Small intestine (tissue), 16 donors: ENCODE results near the gene MARVELD1. TPM values are rescaled to one million over a fixed set of nuclear protein-coding genes. Genes with fewer than 3 reads are reported as not detected.
A peak's percentile ranks its signal among the peaks of the same experiment; 100 is the strongest.

Experiments used
- DNase-seq, 2 donors: peaks; one replicate each; pipeline versions ENCODE4 v3.0.0 to v3.0.0-alpha.2; 2013
- FAIRE-seq: peaks from 2 replicates; lab custom pipeline; 2012; peaks lifted over from hg19 to GRCh38; lab: Jason Lieb, UNC
- H3K27ac ChIP-seq, 3 donors: one replicate each; pipeline ENCODE4 v1.5.1; 2013; ENCODE audit warnings: low read length in 2 of 3, mild to moderate bottlenecking in 2 of 3, control low read depth in 1 of 3, inconsistent platforms in 1 of 3, low read depth in 1 of 3, moderate library complexity in 1 of 3
- H3K27me3 ChIP-seq, 3 donors: one replicate each; pipeline ENCODE4 v1.6.1; 2013; ENCODE audit warnings: low read length in 3 of 3, inconsistent platforms in 1 of 3; ENCODE audit not compliant: control insufficient read depth in 3 of 3, insufficient read depth in 3 of 3
- H3K36me3 ChIP-seq, 3 donors: one replicate each; pipeline ENCODE4 v1.6.1; 2013; ENCODE audit warnings: low read length in 3 of 3, inconsistent platforms in 1 of 3, low read depth in 1 of 3, mild to moderate bottlenecking in 1 of 3, moderate library complexity in 1 of 3; ENCODE audit not compliant: control insufficient read depth in 3 of 3, insufficient read depth in 2 of 3
- H3K4me1 ChIP-seq, 3 donors: one replicate each; pipeline ENCODE4 v1.6.1; 2013; ENCODE audit warnings: low read length in 2 of 3, inconsistent platforms in 1 of 3, low read depth in 1 of 3, mild to moderate bottlenecking in 1 of 3, moderate library complexity in 1 of 3; ENCODE audit not compliant: control insufficient read depth in 3 of 3, insufficient read depth in 2 of 3
- H3K4me3 ChIP-seq, 3 donors: one replicate each; pipeline ENCODE4 v1.5.1; 2013; ENCODE audit warnings: low read length in 3 of 3, control low read depth in 1 of 3, inconsistent platforms in 1 of 3, low read depth in 1 of 3, mild to moderate bottlenecking in 1 of 3, moderate library complexity in 1 of 3
- H3K9me3 ChIP-seq, 2 donors: one replicate each; pipeline ENCODE4 v1.6.1; 2013; ENCODE audit warnings: low read depth in 1 of 2, low read length in 1 of 2; ENCODE audit not compliant: control insufficient read depth in 2 of 2, insufficient read depth in 1 of 2
- WGBS, 3 donors: extraction: QIAGEN DNeasy Blood & Tissue Kit; methylation state at CpG; one replicate each; pipeline ENCODE4 v1.1.7; 2013; 5-methylcytosine and 5-hydroxymethylcytosine counted together
- long read RNA-seq, 10 donors: transcript quantifications; one replicate each; lab custom pipeline, GENCODE V29; 2026
- polyA plus RNA-seq, 4 donors: library from polyadenylated mRNA; stranded (reverse) in 3 of 4; unstranded in 1 of 4; fragments of 200-250 nt in 3 of 4; fragments of 120-200 nt in 1 of 4; gene quantifications; one replicate each; pipeline versions ENCODE4 v1.2.1 to v1.2.3, GENCODE V29; 2013
- donor health status: healthy with polysubstance abuse.
- donor health status: control.
- donor health status: control.
- donor health status: Bipolar disorder and iron deficiency.
- donor health status: healthy.

Gene MARVELD1
- polyA plus RNA-seq = 10 to 100 TPM in 2 of 4 donors, 1 to 10 TPM in 2; 1.6 to 35.2 (median 10.2) TPM
- long read RNA-seq, donor 1, transcript MARVELD1-201 (2 exons, 3,221 nt) = major isoform, 7 of 7 reads
- long read RNA-seq, donor 1, partial matches to known transcripts = 0 of 7 reads
- long read RNA-seq, donor 1, other reads (novel, unspliced or antisense) = 0 of 7 reads
- long read RNA-seq, donor 2, partial matches to known transcripts = 0 of 4 reads
- long read RNA-seq, donor 2, other reads (novel, unspliced or antisense) = 0 of 4 reads
- long read RNA-seq, donor 3, partial matches to known transcripts = 0 of 5 reads
- long read RNA-seq, donor 3, other reads (novel, unspliced or antisense) = 0 of 5 reads
- long read RNA-seq, donor 4 = 0 reads
- long read RNA-seq, donor 5 = 0 reads
- long read RNA-seq, donor 6, partial matches to known transcripts = 5 of 8 reads
- long read RNA-seq, donor 6, other reads (novel, unspliced or antisense) = 0 of 8 reads
- long read RNA-seq, donor 7 = 0 reads
- long read RNA-seq, donor 8 = 0 reads
- long read RNA-seq, donor 9, partial matches to known transcripts = 0 of 3 reads
- long read RNA-seq, donor 9, other reads (novel, unspliced or antisense) = 0 of 3 reads
- long read RNA-seq, donor 10, transcript MARVELD1-201 (2 exons, 3,221 nt) = major isoform, 24 of 24 reads
- long read RNA-seq, donor 10, partial matches to known transcripts = 0 of 24 reads
- long read RNA-seq, donor 10, other reads (novel, unspliced or antisense) = 0 of 24 reads

GRCh38 chr10:97713339-97713825 is at the start of gene MARVELD1:
TSS of gene MARVELD1 (plus strand) at chr10:97713730. CDS start at chr10:97713877, 147 bp downstream.
- no peaks in the 10 kb centered on the region for H3K9me3 ChIP-seq
- FAIRE-seq = no peak
- H3K4me1 ChIP-seq = peaks cover 4 to 27% (median 4%) of the 10 kb centered on the region in 3 donors
- peak in 1 of 2 donors; percentile 87 for DNase-seq
- H3K4me3 ChIP-seq = peak within 1 kb of the TSS; percentile 58 to 65 (median 61)
- peaks cover 0 to 20% (median 0%) of the 10 kb centered on the region in 3 donors for H3K36me3 ChIP-seq
- 6 to 25% (median 6%) methylated on average over 15 to 37 of the region's 37 CpGs for WGBS, 3 donors
- peak within 1 kb of the TSS; percentile 62 to 94 (median 83) for H3K27ac ChIP-seq
- no peaks in the 10 kb centered on the region for H3K27me3 ChIP-seq

GRCh38 chr10:97664282-97664850 is 49.2 kb upstream of the MARVELD1 start:
- Histone ChIP-seq H3K27ac (peak overlapping the region in 2 of 3 donors; percentile 64 to 85), H3K27me3 (no peaks in the 10 kb centered on the region), H3K36me3 (peaks cover 3 to 35% (median 7%) of the 10 kb centered on the region in 3 donors), H3K4me3 (no peak overlapping the region), H3K4me1 (peaks cover 3 to 59% (median 6%) of the 10 kb centered on the region in 3 donors), H3K9me3 (no peaks in the 10 kb centered on the region)
- DNase-seq = peak; percentile 92 to 96
- WGBS, 3 donors = 19 to 69% (median 38%) methylated on average over 1 of the region's 1 CpG
- FAIRE-seq = peak; percentile 87

- H3K4me3 ChIP-seq = no peak overlapping the region
- no peaks in the 10 kb centered on the region for H3K27me3 ChIP-seq
- peaks cover 3 to 42% (median 10%) of the 10 kb centered on the region in 3 donors for H3K36me3 ChIP-seq
- peak overlapping the region in 1 of 3 donors; percentile 87 for H3K27ac ChIP-seq
- H3K9me3 ChIP-seq = no peaks in the 10 kb centered on the region
- H3K4me1 ChIP-seq = peaks cover 3 to 67% (median 6%) of the 10 kb centered on the region in 3 donors
- 90 to 94% (median 93%) methylated on average over 7 of the region's 7 CpGs for WGBS, 3 donors
- DNase-seq (no peak), FAIRE-seq (no peak)
Observed at GRCh38 chr10:97666992-97667391, 46.5 kb upstream of the MARVELD1 start.

- H3K4me3 ChIP-seq = no peak overlapping the region
- H3K27me3 ChIP-seq = no peaks in the 10 kb centered on the region
- peak overlapping the region in 1 of 3 donors; percentile 87 for H3K27ac ChIP-seq
- DNase-seq (peak in 1 of 2 donors; percentile 35), FAIRE-seq (no peak)
- H3K36me3 ChIP-seq = peaks cover 3 to 42% (median 10%) of the 10 kb centered on the region in 3 donors
- H3K9me3 ChIP-seq = no peaks in the 10 kb centered on the region
- WGBS, 3 donors = 66 to 83% (median 67%) methylated on average over 6 of the region's 6 CpGs
- peaks cover 3 to 66% (median 5%) of the 10 kb centered on the region in 3 donors for H3K4me1 ChIP-seq
Observed at GRCh38 chr10:97667463-97667862, 46.1 kb upstream of the MARVELD1 start.

- WGBS, 3 donors = 87 to 90% (median 88%) methylated on average over 1 of the region's 1 CpG
- FAIRE-seq (no peak), DNase-seq (peak in 1 of 2 donors; percentile 81)
- Histone ChIP-seq H3K27me3 (no peaks in the 10 kb centered on the region), H3K4me1 (peaks cover 0 to 48% (median 2%) of the 10 kb centered on the region in 3 donors), H3K27ac (peak overlapping the region in 1 of 3 donors; percentile 87), H3K4me3 (no peak overlapping the region), H3K9me3 (no peaks in the 10 kb centered on the region), H3K36me3 (peaks cover 10 to 56% (median 10%) of the 10 kb centered on the region in 3 donors)
Observed at GRCh38 chr10:97669571-97669970, 44.0 kb upstream of the MARVELD1 start.

GRCh38 chr10:97673736-97674525 is 39.6 kb upstream of the MARVELD1 start:
- DNase-seq = peak in 1 of 2 donors; percentile 33
- Histone ChIP-seq H3K9me3 (no peaks in the 10 kb centered on the region), H3K4me1 (peaks cover 0 to 25% (median 0%) of the 10 kb centered on the region in 3 donors), H3K27ac (peak overlapping the region in 1 of 3 donors; percentile 18), H3K27me3 (no peaks in the 10 kb centered on the region), H3K36me3 (peaks cover 11 to 72% (median 16%) of the 10 kb centered on the region in 3 donors), H3K4me3 (no peak overlapping the region)
- 59 to 77% (median 68%) methylated on average over 7 to 8 of the region's 8 CpGs for WGBS, 3 donors
- no peak for FAIRE-seq

GRCh38 chr10:97675222-97675621 is 38.3 kb upstream of the MARVELD1 start:
- peaks cover 10 to 82% (median 11%) of the 10 kb centered on the region in 3 donors for H3K36me3 ChIP-seq

More at GRCh38 chr10:97675222-97675621, 38.3 kb upstream of the MARVELD1 start:
- peaks cover 0 to 18% (median 0%) of the 10 kb centered on the region in 3 donors for H3K4me1 ChIP-seq
- no peaks in the 10 kb centered on the region for H3K27me3 ChIP-seq
- no peak for FAIRE-seq
- H3K4me3 ChIP-seq = no peak overlapping the region
- 87 to 93% (median 91%) methylated on average over 9 of the region's 9 CpGs for WGBS, 3 donors
- peak in 1 of 2 donors; percentile 40 for DNase-seq
- H3K9me3 ChIP-seq = no peaks in the 10 kb centered on the region
- peak overlapping the region in 1 of 3 donors; percentile 40 for H3K27ac ChIP-seq
